ENCODE data around the gene C14orf180. TPM values are rescaled to one million over a fixed set of nuclear protein-coding genes. Genes with fewer than 3 reads are reported as not detected.

C14orf180 gene
- total RNA-seq, 2 donors from 2014 or later, result 0.32 TPM; not detected in 1

DNA sequence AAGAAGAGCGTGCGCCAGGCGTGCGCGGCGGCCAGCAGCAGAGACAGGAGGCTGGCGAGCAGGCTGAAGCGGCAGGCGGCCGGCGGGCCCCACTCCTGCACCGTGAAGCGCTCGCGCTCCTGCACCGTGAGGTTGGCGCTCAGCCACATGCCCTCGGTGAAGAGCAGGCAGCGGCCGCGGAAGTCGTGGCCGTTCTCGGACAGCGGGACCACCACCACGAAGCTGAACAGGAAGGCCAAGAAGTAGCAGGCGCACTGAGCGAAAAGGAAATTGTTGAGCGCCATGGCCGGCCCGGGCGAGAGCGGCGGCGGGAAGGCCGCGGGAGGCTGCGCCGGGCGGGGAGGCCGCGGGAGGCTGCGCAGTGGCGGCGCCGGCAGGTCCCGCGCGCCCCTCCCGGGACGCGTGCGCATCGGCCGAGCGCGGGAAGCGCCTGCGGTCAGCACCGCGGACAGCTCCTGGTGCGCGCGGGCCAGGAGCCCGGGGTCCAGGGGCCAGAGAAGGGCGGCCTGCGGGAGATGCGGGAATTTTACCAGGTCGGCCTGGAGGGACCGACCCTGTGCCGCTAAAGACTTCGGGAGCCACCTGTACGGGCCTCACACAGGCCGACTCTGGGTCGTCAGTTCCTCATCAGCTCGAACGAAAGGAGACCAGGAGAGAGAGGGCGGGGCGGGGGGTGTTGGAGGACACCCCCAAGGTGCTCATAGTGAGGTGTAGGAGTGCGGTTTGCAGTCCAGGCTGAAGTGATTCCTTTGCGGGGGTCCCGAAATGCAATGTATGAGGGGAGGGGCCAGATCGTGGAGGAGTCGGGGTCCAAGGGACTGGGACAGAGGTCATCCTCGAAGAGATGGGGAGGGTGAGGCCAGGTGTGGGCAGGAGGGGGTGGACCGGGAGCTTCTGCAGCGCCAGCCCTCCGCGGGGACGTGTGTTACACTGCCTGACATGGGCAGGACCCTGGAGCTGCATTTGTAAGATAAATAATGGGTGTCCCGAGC lies 25.2 kb downstream of the C14orf180 start, which contains the start of gene TMEM179:
Gene TMEM179 (minus strand): TSS at position 315 of the 992 bp plus-strand sequence. CDS start 31 bp downstream, at position 284.
- peak within 1 kb of the TSS in 1 of 2 donors; percentile 21 for H3K4me3 ChIP-seq
- no peaks in the 10 kb centered on the region for H3K36me3 ChIP-seq
- no peak within 1 kb of the TSS for H3K27ac ChIP-seq
- no peaks in the 10 kb centered on the region for H3K9me3 ChIP-seq
- no peaks in the 10 kb centered on the region for H3K4me1 ChIP-seq (replicated peaks)
- no peak for TF ChIP-seq POLR2AphosphoS5 (IDR thresholded peaks at IDR 0.05)
- TF ChIP-seq, protein P1, sequence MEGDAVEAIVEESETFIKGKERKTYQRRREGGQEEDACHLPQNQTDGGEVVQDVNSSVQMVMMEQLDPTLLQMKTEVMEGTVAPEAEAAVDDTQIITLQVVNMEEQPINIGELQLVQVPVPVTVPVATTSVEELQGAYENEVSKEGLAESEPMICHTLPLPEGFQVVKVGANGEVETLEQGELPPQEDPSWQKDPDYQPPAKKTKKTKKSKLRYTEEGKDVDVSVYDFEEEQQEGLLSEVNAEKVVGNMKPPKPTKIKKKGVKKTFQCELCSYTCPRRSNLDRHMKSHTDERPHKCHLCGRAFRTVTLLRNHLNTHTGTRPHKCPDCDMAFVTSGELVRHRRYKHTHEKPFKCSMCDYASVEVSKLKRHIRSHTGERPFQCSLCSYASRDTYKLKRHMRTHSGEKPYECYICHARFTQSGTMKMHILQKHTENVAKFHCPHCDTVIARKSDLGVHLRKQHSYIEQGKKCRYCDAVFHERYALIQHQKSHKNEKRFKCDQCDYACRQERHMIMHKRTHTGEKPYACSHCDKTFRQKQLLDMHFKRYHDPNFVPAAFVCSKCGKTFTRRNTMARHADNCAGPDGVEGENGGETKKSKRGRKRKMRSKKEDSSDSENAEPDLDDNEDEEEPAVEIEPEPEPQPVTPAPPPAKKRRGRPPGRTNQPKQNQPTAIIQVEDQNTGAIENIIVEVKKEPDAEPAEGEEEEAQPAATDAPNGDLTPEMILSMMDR (IDR thresholded peaks at IDR 0.05), result no peak
- no peak for TF ChIP-seq POLR2A (IDR thresholded peaks at IDR 0.05)
- 8% methylated on average over 81 of the region's 91 CpGs for WGBS
- no peak for DNase-seq (ENCODE audit: low spot score)
- peaks cover 13% of the 10 kb centered on the region for H3K27me3 ChIP-seq (replicated peaks; ENCODE audit: insufficient read depth)
- intact Hi-C loops (cut with DNase I), result no loop called here

DNA sequence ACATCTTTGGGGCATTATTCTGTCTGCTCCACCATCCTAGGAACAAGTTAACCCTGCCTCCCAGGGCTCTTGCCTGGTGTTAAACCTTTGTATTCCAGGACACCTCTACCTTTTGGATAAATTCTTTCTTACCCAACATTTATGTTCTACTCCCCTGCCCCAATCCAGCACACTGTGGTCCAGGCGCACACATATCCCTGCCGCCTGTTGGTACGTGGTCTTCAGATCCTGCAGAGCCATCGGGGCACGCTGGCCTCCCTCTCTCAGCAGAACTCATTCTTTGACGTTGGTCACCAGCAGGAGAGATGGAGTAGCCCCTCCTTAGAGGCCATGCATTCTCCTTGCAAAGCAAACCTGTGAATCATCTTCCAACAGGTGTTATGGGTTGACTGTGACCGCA lies 30.1 kb downstream of the C14orf180 start:
- no peak overlapping the region for H3K4me3 ChIP-seq
- no peak for DNase-seq (ENCODE audit: low spot score)
- no peaks in the 10 kb centered on the region for H3K27me3 ChIP-seq (replicated peaks; ENCODE audit: insufficient read depth)
- WGBS, result 72% methylated on average over 7 of the region's 7 CpGs
- TF ChIP-seq, protein P1 (IDR thresholded peaks at IDR 0.05), result no peak
- TF ChIP-seq POLR2AphosphoS5 (IDR thresholded peaks at IDR 0.05) (no peak), POLR2A (IDR thresholded peaks at IDR 0.05) (no peak)
- H3K27ac ChIP-seq, result no peak overlapping the region
- H3K9me3 ChIP-seq, result no peaks in the 10 kb centered on the region
- no peaks in the 10 kb centered on the region for H3K4me1 ChIP-seq (replicated peaks)
- H3K36me3 ChIP-seq, result no peaks in the 10 kb centered on the region
- intact Hi-C loops (cut with DNase I), result no loop called here

DNA sequence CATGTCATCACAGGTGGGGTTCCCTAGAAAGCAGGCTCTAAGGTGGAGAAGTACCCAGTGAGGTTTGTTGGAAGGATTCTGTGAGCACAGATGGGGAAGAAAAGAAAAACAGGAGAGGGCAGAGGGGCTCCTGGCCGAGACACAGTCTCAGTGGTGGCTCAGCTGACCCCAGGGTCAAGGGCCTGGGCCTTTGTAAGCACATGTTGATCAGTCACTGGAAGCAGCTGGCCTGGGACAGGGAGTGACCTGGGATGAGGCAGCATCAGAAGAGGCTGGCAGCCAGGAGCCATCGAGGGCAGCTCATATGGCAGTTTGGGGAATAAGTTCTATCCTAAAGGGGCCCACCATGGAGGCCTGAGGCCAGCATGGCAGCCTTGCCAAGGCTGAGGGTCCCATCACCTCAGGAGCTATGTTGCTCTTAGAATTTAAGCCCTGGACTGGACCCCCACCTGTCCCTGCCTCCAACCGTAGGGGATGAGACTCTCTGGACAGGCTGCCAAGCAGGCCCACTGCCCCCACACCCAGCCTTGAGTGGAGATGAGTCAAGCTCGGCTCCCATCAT lies 31.3 kb downstream of the C14orf180 start:
- Histone ChIP-seq H3K4me1 (replicated peaks) (no peaks in the 10 kb centered on the region), H3K27me3 (replicated peaks; ENCODE audit: insufficient read depth) (no peaks in the 10 kb centered on the region), H3K27ac (no peak overlapping the region), H3K4me3 (no peak overlapping the region), H3K9me3 (no peaks in the 10 kb centered on the region), H3K36me3 (no peaks in the 10 kb centered on the region)
- TF ChIP-seq POLR2A (IDR thresholded peaks at IDR 0.05), result no peak
- no peak for TF ChIP-seq POLR2AphosphoS5 (IDR thresholded peaks at IDR 0.05)
- TF ChIP-seq, protein P1 (IDR thresholded peaks at IDR 0.05), result no peak
- 69% methylated on average over 3 of the region's 4 CpGs for WGBS
- intact Hi-C loops (cut with DNase I), result no loop called here
- no peak for DNase-seq (ENCODE audit: low spot score)

DNA sequence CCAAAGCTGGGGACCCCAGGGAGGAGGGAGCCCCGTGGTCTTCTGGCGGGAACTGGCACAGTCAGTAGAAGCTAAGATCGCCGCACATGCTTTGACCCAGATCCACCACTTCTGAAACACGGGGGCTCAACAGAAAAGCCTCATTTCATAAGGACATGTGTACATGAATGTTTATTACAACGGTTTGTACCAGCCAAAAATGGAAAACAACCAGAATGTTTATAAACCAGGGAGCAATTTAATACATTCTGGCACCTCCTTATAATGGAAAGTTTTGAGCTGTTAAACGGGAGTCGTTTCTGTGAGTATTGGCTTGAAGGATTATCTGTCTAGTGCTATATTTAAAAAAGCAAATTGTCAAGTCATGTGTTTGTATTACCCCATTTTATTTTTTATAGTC lies 32.3 kb downstream of the C14orf180 start:
- no peak for DNase-seq (ENCODE audit: low spot score)
- Histone ChIP-seq H3K9me3 (no peaks in the 10 kb centered on the region), H3K27ac (no peak overlapping the region), H3K4me1 (replicated peaks) (no peaks in the 10 kb centered on the region), H3K27me3 (replicated peaks; ENCODE audit: insufficient read depth) (no peaks in the 10 kb centered on the region), H3K4me3 (no peak overlapping the region), H3K36me3 (no peaks in the 10 kb centered on the region)
- TF ChIP-seq, protein P1 (IDR thresholded peaks at IDR 0.05), result no peak
- no peak for TF ChIP-seq POLR2AphosphoS5 (IDR thresholded peaks at IDR 0.05)
- TF ChIP-seq POLR2A (IDR thresholded peaks at IDR 0.05), result no peak
- WGBS, result 49% methylated on average over 8 of the region's 8 CpGs
- intact Hi-C loops (cut with DNase I), result no loop called here

Measured in prostate gland (tissue), 2 donors.